ENCODE measurements around the gene PALM.

The PALM gene

DNA sequence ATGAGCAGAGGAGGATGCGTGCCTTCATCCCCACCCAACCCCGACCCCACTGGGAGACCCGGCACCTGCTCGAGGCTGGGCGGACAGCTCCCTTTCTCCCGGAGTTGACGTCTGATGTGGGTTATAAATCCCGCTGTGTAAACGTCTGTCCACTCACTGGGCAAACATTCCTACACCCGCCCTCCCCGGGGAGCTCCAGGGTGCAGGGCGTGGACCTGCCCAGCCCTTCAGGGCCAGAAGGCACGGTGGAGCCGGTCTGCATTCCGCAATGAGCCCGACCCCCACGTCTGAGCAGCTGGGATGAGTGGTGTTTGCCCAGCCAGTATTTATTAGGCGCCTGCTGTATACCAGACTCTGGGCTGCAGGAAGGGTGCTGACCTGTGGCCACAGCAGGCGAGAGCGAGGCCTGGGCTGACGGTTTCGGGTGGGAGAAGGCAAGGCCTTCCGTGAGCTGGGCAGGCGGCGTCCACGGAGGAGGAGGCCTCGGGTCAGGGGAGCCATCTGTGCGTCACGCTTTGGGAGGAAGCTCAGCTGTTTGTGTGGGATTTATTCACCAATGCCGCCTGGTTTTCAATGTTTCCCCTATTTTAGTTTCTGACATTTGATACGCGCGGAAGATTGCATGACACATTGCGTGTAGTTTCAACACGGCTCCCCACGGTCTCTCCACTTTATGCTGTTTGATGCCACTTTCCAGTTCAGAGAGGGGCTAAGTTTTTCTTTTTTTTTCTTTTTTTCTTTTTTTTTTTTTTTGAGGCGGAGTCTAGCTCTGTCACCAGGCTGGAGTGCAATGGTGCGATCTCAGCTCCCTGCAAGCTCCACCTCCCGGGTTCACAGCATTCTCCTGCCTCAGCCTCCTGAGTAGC, 44.1 kb downstream of the PALM start:
- no peak for FAIRE-seq

DNA sequence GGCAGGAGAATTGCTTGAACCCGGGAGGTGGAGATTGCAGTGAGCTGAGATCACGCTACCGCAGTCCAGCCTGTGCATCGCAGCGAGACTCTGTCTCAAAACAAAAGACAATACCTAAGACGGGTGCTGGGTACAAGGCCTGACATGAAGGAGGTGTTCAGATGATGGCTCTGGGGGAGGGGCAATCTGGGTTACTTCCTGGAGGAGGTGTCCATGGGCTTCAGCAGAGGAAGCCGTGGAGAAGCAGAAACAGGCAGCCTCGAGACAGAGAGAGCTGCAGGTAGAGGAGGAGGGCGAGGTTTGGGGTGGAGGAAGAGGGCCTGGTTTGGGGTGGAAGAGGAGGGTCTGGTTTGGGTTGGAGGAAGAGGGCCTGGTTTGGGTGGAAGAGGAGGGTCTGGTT, 45.8 kb downstream of the PALM start:
- FAIRE-seq = no peak

DNA sequence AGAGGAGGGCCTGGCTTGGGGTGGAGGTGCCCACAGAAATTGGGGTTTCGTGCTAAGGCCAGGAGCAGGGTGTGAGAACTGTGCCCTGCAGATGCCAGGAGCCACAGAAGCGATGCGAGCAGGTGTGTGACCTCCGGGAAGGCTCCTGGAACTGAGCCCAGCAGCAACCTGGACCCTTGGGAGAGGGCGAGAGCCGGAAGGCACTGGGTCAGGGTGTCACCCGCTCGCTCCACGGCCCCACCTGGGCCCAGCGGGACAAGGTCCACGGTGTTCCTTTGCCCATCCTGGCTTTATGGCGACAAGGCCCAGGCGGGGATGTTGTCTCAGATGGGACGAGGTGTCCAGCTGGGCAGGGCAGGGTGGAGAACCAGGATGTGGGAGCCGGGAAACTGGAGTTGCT, 46.3 kb downstream of the PALM start:
- FAIRE-seq = no peak

DNA sequence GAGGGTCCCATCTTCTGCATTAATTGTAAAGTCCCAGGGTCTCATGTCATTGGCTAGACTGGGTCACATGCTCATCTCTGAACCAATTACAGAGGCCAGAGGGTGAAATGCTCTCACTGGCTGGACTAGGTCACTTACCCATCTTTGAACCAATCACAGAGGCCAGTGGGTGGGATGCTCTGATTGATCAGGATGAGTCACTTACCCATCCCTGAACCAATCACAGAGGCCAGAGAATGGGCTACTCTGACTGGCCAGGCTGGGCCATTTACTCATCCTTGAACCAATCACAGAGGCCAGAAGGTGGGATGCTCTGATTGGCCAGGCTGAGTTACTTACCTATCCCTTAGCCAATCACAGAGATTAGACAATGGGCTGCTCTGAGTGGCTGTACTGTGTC, 47.5 kb downstream of the PALM start:
- FAIRE-seq = no peak

DNA sequence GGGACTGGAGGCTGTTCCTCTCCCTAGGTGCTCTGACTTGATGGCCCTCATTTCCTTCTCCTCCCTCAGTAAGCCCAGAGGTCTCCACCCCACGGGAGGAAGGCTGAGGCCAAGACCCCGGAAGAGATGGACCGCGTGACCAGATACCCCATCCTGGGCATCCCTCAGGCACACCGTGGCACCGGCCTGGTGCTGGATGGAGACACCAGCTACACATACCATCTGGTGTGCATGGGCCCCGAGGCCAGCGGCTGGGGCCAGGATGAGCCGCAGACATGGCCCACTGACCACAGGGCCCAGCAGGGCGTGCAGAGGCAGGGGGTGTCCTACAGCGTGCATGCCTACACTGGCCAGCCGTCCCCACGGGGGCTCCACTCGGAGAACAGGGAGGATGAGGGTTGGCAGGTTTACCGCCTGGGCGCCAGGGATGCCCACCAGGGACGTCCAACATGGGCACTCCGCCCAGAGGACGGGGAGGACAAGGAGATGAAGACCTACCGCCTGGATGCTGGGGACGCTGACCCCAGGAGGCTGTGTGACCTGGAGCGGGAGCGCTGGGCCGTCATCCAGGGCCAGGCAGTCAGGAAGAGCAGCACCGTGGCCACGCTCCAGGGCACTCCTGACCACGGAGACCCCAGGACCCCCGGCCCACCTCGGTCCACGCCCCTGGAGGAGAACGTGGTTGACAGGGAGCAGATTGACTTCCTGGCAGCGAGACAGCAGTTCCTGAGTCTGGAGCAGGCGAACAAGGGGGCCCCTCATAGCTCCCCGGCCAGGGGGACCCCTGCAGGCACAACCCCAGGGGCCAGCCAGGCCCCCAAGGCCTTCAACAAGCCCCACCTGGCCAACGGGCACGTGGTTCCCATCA, 48.3 kb downstream of the PALM start:
- FAIRE-seq = no peak

DNA sequence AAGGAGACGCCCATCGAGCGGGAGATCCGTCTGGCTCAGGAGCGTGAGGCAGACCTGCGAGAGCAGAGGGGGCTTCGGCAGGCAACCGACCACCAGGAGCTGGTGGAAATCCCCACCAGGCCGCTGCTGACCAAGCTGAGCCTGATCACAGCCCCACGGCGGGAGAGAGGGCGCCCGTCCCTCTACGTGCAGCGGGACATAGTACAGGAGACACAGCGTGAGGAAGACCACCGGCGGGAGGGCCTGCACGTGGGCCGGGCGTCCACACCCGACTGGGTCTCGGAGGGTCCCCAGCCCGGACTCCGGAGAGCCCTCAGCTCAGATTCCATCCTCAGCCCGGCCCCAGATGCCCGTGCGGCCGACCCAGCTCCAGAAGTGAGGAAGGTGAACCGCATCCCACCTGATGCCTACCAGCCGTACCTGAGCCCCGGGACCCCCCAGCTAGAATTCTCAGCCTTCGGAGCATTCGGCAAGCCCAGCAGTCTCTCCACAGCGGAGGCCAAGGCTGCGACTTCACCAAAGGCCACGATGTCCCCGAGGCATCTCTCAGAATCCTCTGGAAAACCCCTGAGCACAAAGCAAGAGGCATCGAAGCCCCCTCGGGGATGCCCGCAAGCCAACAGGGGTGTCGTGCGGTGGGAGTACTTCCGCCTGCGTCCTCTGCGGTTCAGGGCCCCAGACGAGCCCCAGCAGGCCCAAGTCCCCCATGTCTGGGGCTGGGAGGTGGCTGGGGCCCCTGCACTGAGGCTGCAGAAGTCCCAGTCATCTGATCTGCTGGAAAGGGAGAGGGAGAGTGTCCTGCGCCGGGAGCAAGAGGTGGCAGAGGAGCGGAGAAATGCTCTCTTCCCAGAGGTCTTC, 49.3 kb downstream of the PALM start:
- FAIRE-seq = no peak

DNA sequence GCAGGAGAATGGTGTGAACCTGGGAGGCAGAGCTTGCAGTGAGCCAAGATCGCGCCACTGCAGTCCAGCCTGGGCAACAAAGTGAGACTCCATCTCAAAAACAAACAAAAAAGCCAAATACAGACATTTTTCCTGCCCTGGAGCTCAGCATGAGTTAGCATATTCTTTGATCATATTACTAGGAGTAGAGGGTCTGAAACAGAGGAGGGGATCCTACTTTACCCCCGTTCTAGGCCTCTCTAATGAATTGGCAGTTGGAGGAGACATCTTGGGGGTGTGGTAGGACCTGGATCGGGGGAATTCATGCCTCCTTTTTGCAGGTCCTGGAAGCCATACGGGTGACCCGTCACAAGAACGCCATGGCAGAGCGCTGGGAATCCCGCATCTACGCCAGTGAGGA, 54.4 kb downstream of the PALM start:
- FAIRE-seq = no peak

DNA sequence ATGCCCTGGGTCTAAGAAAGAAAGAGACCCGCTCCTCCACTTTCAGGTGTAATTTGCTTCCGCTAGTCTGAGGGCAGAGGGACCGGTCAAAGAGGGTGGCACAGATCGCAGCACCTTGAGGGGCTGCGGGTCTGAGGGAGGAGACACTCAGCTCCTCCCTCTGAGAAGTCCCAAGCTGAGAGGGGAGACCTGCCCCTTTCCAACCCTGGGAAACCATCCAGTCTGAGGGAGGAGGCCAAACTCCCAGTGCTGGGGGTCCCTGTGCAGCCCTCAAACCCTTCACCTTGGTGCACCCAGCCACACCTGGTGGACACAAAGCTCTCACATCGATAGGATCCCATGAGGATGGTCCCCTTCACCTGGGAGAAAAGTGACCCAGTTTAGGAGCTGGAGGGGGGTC, 55.1 kb downstream of the PALM start:
- FAIRE-seq = no peak

DNA sequence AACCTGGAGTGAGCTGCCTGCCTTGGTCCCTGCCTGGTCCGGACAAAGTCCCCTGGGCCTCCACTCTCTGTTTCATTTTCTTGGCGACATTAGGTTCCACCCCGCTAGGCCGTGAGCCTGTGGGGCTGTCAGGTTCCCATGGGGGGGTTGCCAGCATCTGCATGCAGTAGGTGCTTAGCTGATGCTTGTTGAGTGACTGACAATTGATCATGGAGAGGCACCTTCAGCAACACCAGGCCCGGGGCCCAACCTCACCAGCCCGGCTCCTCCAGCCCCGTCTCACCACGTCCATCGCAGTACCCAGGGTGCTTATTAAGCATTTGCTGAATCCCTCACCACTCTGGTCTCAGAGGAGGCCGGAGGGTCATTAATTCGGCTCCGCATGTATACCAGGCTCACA, 55.6 kb downstream of the PALM start:
- FAIRE-seq = no peak

DNA sequence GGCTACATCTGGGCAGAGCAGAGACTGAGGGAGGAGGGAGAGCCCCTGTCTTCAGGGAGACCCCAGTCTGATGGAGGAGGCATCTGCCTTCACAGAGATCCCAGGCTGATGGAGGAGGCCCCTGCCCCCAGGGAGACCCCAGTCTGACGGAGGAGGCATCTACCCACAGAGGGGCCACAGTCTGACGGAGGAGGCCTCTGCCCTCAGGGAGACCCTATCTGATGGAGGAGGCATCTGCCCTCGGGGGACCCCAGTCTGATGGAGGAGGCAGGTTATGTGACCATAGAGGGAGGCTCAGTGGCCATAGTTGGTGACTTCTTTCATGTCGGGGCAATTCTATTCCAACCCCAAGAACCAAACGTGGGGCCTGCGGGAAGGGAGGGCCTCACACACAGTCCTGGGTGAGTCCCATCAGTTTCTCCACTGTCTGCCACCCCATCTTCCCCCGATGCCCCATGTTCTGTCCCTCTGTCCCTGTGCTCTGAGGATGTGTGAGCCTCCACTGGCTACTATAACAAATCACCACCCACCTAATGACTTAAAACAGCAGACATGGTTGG, 56.5 kb downstream of the PALM start:
- FAIRE-seq = no peak

DNA sequence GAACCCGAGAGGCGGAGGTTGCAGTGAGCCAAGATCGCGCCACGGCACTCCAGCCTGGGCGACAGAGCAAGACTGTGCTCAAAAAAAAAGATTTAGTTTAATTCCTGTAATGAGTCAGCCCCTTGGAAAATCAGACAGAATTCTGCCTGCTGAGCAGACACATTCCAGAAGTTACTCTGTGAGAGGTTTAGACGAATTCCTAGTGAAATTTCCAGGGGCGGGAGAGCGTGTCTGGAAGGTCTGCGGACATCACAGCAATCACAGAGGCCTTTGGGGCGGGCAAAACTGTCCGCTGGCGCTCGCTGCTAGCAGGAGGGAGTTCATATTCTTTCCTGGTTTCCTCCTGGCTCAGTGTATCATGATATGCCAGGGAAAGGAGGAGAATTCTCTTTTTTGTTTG, 59.7 kb downstream of the PALM start:
- no peak for FAIRE-seq

DNA sequence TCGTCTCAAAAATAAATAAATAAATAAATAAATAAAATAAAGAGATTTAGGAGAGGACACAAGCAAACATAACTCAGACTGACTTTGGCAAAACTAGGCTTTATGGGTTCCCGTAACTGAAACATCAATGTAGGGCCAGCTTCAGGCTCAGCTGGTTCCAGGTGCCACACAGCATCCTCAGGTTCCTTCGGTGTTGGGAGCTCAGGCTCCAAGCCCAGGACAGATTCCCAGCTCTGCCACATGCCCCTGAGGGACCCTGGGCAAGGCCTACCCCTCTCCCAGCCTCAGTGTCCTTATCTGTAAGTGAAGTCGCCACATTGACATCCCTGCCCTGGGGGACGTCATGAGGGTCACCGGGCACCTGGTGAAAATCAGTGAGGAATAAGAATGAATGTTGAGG, 60.9 kb downstream of the PALM start:
- FAIRE-seq = no peak

DNA sequence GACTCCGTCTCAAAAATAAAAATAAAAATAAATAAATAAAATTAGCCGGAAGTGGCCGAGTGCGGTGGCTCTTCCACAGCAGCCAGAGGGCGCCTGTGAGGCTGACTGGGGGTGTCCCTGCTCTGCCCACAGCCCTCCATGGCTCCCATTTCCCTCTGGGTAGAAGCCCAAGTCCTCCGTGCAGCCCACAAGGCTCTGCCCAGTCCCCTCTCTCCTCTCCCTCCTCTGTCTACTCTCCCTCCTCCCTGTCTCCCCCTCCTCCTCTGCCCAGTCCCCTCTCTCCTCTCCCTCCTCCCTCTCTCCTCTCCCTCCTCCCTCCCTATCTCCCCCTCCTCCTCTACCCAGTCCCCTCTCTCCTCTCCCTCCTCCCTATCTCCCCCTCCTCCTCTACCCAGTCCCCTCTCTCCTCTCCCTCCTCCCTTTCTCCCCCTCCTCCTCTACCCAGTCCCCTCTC, 62.6 kb downstream of the PALM start:
- FAIRE-seq = no peak

DNA sequence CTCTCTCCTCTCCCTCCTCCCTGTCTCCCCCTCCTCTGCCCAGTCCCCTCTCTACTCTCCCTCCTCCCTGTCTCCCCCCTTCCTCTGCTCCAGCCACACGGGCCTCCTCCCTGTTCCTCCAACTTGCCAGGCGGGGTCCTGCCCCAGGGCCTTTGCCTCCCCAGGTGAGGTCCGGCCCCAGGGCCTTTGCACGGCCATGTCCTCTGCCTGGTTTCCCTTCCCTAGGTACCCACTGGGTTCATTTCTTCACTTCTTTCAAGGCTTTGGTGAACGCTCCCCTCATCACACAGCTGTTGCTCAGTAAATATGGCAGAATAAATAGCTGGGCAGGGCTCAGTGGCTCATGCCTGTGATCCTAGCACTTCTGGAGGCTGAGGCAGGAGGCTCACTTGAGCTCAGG, 63.3 kb downstream of the PALM start:
- no peak for FAIRE-seq

DNA sequence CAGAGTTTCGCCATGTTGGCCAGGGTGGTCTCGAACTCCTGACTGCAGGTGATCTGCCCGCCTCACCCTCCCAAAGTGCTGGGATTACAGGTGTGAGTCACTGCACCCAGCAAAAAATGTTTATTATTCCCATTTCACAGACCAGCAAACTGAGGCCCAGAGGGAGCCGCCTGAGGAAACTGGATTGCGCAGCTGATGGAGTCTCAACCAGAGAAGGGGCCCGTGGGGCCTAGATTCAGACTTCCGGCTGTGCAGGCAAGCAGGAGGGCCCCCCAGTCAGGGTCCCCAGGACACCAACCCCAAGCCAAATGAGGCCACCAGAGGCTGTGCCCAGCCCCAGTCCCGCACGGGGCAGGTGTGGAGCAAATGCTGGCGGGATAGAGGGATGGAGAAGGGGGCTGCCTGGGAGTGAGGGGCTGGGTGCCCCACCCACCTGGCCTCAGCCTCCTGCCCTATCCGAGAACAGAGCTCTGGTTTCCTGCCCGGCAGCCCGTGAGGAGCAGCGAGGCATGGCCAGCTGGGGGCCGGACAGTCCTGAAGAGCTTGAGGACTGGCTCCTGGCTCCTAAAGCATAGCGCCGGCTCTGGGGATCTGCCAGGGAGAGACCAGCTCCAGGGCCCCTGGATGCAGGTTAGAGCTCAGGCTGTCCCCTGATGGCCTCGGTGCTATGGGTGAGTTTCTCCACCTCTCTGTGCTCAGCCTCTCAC, 64.1 kb downstream of the PALM start:
- FAIRE-seq = no peak

DNA sequence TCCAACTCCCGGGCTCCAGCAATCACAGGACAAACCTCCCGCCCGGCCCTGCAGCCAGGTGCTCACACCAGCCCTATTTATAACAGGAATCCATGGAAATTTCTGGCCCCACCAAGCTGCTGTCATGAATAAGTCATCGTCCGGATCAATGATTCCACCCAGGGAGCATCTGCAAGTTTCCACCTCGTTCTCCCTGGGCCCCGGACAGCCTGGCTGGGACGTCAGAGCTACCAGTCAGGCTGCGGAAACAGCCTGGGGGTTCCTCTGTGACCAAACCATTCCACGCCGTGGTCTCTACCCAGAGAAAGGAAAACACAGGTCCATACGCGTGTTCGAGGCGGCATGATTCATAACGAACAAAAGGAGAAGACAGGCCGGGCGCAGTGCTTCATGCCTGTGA, 67.8 kb downstream of the PALM start:
- no peak for FAIRE-seq

DNA sequence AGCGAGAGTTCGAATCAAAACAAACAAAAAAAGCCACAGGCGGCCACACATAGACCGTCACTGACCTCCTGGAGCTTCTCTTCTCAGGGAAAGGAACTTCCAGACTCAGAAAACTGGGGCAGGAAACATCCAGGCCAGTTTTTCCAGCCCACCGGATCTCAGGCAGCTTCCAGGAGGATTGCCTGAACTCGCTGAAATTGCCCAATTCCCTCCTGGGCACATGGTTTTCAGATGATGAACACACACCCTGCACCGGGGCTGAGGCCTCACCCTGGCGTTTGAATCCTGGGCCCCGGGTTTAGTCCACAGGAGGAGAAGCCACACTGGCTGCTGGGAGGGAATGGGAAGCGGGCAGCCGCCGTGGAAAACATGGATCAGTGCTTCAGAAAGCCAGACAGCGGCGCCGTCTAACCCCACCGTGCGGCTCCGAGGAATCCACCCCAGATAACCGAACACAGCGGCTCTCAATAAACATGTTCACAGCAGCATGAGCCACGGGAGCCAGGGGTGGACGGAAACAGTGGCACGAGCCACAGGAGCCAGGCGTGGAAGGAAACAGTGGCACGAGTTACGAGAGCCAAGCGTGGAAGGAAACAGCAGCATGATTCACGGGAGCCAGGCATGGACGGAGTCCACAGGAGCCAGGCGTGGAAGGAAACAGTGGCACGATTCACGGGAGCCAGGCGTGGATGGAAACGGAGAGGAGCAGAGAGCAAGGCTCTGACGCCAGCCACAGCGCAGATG, 70.3 kb downstream of the PALM start:
- no peak for FAIRE-seq

DNA sequence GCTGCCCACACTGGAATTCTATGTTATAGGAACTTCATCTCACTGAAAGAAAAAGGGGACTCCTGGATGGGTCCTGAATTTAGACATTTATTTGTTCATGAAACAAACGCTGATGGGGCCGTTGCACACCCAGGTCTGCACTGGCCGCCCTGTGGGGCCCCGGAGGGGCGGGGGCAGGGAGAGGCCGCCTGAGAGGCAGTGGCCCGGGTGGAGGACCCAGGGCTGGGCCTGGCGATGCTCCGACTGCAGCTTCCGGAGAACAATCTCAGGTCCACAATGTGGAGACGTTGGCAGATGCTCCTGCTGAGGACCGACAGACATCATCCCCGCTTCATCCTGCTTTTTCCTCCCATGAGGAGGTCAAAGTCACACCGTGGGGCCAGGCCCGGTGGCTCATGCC, 72.2 kb downstream of the PALM start:
- FAIRE-seq = no peak

DNA sequence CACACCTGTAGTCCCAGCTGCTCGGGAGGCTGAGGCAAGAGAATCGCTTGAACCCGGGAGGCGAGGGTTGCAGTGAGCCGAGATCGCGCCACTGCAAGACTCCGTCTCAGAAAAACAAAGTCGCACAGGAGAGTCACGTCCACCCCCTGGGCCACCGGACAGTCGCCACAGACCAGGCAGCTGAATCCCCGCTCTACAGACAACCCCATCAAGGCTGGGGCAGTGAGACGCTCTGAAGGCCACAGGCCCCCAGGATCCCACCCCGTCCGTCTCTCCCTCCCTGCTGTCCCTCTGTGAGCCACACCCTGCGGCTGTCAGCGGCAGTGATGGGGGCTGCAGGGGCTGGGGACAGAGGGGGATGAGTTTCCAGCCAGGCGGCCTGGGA, 73.1 kb downstream of the PALM start:
- FAIRE-seq = no peak

DNA sequence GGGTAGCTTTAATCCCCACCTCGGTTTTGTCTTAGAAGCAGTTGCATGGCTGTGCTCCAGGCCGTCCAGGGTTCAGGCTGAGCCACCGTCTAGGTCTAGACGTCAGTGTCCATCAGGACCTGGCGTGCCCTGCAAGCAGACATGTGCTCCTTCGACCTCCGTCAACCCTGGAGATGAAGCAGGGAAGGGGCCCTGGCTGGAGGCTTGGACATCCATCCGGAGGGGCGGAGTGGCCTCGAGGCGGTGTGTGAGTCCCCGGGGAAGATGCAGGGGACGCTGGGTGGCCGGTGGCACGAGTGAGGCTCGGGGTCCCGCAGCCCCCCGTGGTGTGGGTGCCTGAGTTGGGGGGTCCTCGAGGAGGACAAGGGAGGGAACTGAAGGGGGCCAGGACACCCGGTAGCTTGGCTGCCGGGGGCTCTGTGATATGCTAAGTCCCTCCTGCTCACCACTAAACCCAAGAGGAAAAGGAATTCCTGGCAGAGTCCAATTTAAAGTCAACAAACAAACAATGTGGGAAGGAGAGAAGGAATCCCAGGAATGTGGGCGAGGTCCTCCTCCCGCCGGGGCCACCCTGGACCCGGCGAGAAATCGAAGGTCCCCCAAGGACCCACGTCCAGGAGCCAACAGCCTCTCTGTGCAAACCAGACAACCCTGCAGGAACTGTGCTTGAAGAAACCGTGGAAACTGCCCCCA, 73.6 kb downstream of the PALM start:
- FAIRE-seq = no peak
